ENCODE data around the gene YLPM1. TPM values are rescaled to one million over a fixed set of nuclear protein-coding genes. Genes with fewer than 3 reads are reported as not detected.
"Not testable (repeated sequence)": the region's sequence is repeated elsewhere in the genome, so short reads cannot be mapped to it uniquely, and the experiment has no call there.

The YLPM1 gene
- polyA plus RNA-seq, 3 donors: 2.9 to 19.2 (median 6.2) TPM

GRCh38 chr14:74756326-74756725, 6.8 kb upstream of the YLPM1 start:
- peak overlapping the region in 1 of 7 donors; percentile 80 for H3K27ac Mint-ChIP-seq
- no peak for TF ChIP-seq CTCF (IDR thresholded peaks at IDR 0.05)
- Histone ChIP-seq H3K9me3 (replicated peaks in 1 of 2; ENCODE audit: control insufficient read depth in 1 of 2, insufficient read depth in 1 of 2, low read length in 2 of 2) (peaks cover 0 to 14% of the 10 kb centered on the region in 2 donors), H4K20me1 (ENCODE audit: insufficient read depth, low read length) (no peaks in the 10 kb centered on the region), H3K79me2 (ENCODE audit: insufficient read depth, low read length) (no peaks in the 10 kb centered on the region), H3K36me3 (replicated peaks in 1 of 2; ENCODE audit: control insufficient read depth in 1 of 2, insufficient read depth in 2 of 2, low read length in 2 of 2) (no peaks in the 10 kb centered on the region), H2AFZ (ENCODE audit: insufficient read depth, low read depth, low read length, poor library complexity, severe bottlenecking) (no peak overlapping the region), H3K4me2 (replicated peaks; ENCODE audit: extremely low read depth, low read length, poor library complexity, severe bottlenecking) (no peak overlapping the region), H3K27me3 (ENCODE audit: control insufficient read depth in 2 of 2, insufficient read depth in 2 of 2, low read length in 2 of 2) (no peaks in the 10 kb centered on the region), H3K4me3 (replicated peaks in 1 of 3; ENCODE audit: low read depth in 2 of 3, low read length in 3 of 3) (no peak overlapping the region), H3K4me1 (ENCODE audit: control insufficient read depth in 1 of 2, insufficient read depth in 2 of 2, low read length in 2 of 2) (no peaks in the 10 kb centered on the region), H3K27ac (ENCODE audit: low read depth in 1 of 2, low read length in 2 of 2) (no peak overlapping the region), H3K9ac (ENCODE audit: insufficient read depth, low read length, poor library complexity, severe bottlenecking) (no peak overlapping the region)
- H3K9me3 Mint-ChIP-seq: peaks cover 11 to 20% (median 16%) of the 10 kb centered on the region in 7 donors
- no peak for DNase-seq
- intact Hi-C loops (cut with micrococcal nuclease): no loop called here
- H3K4me3 Mint-ChIP-seq: no peak overlapping the region
- H3K36me3 Mint-ChIP-seq: peaks cover 0 to 3% of the 10 kb centered on the region in 2 donors
- H3K27me3 Mint-ChIP-seq (ENCODE audit: low read depth in 3 of 3): peaks cover 0 to 5% (median 0%) of the 10 kb centered on the region in 3 donors
- no CpG with 5 or more reads among the region's 1 CpG for WGBS (ENCODE audit: insufficient coverage)
- no peaks in the 10 kb centered on the region for H3K4me1 Mint-ChIP-seq

- not testable (repeated sequence) for H3K27me3 Mint-ChIP-seq (ENCODE audit: low read depth in 3 of 3)
Measured at GRCh38 chr14:74758505-74758904, 4.6 kb upstream of the YLPM1 start.

More at GRCh38 chr14:74758505-74758904, 4.6 kb upstream of the YLPM1 start:
- H3K9me3 Mint-ChIP-seq; H3K36me3 Mint-ChIP-seq; DNase-seq; H3K9me3 ChIP-seq (replicated peaks in 1 of 2; ENCODE audit: control insufficient read depth in 1 of 2, insufficient read depth in 1 of 2, low read length in 2 of 2); intact Hi-C loops (cut with micrococcal nuclease); H3K4me3 Mint-ChIP-seq; H3K4me2 ChIP-seq (replicated peaks; ENCODE audit: extremely low read depth, low read length, poor library complexity, severe bottlenecking); H3K27ac ChIP-seq (ENCODE audit: low read depth in 1 of 2, low read length in 2 of 2); H3K9ac ChIP-seq (ENCODE audit: insufficient read depth, low read length, poor library complexity, severe bottlenecking); H3K4me1 Mint-ChIP-seq; H3K36me3 ChIP-seq (replicated peaks in 1 of 2; ENCODE audit: control insufficient read depth in 1 of 2, insufficient read depth in 2 of 2, low read length in 2 of 2); H3K27me3 ChIP-seq (ENCODE audit: control insufficient read depth in 2 of 2, insufficient read depth in 2 of 2, low read length in 2 of 2); H3K79me2 ChIP-seq (ENCODE audit: insufficient read depth, low read length); H3K4me3 ChIP-seq (replicated peaks in 1 of 3; ENCODE audit: low read depth in 2 of 3, low read length in 3 of 3); H3K27ac Mint-ChIP-seq; H4K20me1 ChIP-seq (ENCODE audit: insufficient read depth, low read length); H3K4me1 ChIP-seq (ENCODE audit: control insufficient read depth in 1 of 2, insufficient read depth in 2 of 2, low read length in 2 of 2); H2AFZ ChIP-seq (ENCODE audit: insufficient read depth, low read depth, low read length, poor library complexity, severe bottlenecking): not testable (repeated sequence)
- 100% methylated on average over 2 of the region's 5 CpGs for WGBS (ENCODE audit: insufficient coverage)
